Thyroid gland (tissue), 4 donors: ENCODE measurements around the gene FAM117B.

Source experiments
- CTCF ChIP-seq, 6 experiments: fragments of 200-600 bp in 3 of 6; fragments of 450-650 bp in 3 of 6; sonication (generic) in 3 of 6; IDR thresholded peaks; one replicate each; pipeline ENCODE4 v1.5.1; 2016 to 2019; ENCODE audit warnings: antibody characterized with exemption in 6 of 6, mild to moderate bottlenecking in 2 of 6, inconsistent platforms in 1 of 6, moderate library complexity in 1 of 6
- POLR2A ChIP-seq, 2 donors: fragments of 450-650 bp; IDR thresholded peaks; one replicate each; pipeline ENCODE4 v1.6.1; 2017; ENCODE audit warnings: antibody characterized with exemption in 2 of 2, mild to moderate bottlenecking in 2 of 2, moderate library complexity in 1 of 2

DNA sequence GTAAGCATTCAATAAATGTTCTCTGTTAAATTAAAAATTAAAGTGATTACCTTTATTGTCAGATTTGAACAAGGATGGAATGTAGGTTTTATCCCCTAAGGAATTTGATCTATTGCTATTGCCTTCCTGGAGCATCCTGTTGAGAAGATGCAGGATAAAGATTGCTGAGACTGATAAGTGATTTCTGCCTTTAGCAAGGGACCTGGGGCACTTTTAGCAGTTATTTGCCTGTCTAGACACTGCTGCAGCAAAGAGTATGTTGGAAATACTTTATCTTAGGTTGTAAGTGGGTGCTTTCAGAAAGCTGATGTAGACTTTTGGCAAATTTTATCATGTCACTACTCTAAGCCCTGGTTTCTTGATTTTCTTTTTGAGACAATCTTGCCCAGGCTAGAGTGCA is 69.5 kb downstream of the FAM117B start:
- no peak for TF ChIP-seq CTCF (IDR thresholded peaks at IDR 0.05)
- TF ChIP-seq POLR2A (IDR thresholded peaks at IDR 0.05): no peak
